HFFc6 (cell line): Measurements from ENCODE around the gene VIPR2. TPM values are rescaled to one million over a fixed set of nuclear protein-coding genes. Genes with fewer than 3 reads are reported as not detected.

ENCODE experiments used
- DNase-seq: peaks from one replicate; pipeline ENCODE4 v3.0.0-alpha.2; 2018
- H3K27ac Mint-ChIP-seq: 2 replicates; pipeline ENCODE4 v1.8.0; 2020; ENCODE audit warnings: mild to moderate bottlenecking, mixed read lengths
- H3K27me3 Mint-ChIP-seq: 2 replicates; pipeline ENCODE4 v1.8.0; 2021; ENCODE audit warnings: mild to moderate bottlenecking, moderate library complexity, mixed read lengths; ENCODE audit not compliant: insufficient read depth
- H3K36me3 Mint-ChIP-seq: 2 replicates; pipeline ENCODE4 v1.8.0; 2021; ENCODE audit warnings: low read depth, mixed read lengths
- H3K4me1 Mint-ChIP-seq: 2 replicates; pipeline ENCODE4 v1.8.0; 2020; ENCODE audit warnings: low read depth, mixed read lengths
- H3K4me3 Mint-ChIP-seq: 2 replicates; pipeline ENCODE4 v1.8.0; 2020; ENCODE audit warnings: mild to moderate bottlenecking, moderate library complexity, mixed read lengths
- H3K9me3 Mint-ChIP-seq: 2 replicates; pipeline ENCODE4 v1.8.0; 2020; ENCODE audit warnings: mild to moderate bottlenecking, mixed read lengths
- total RNA-seq, 6 experiments: library from RNA; stranded (reverse); fragmentation: NEBNext Ultra II Directional; extraction: Animal tissue kit (Norgen Biotek cat#: 25700); gene quantifications; 2 replicates in 1 of 6; 3 replicates in 5 of 6; pipeline ENCODE4 v1.2.3, GENCODE V29; 2021
- TF ChIP-seq, protein P1 (sequence below): fragments of 200-600 bp; sonication (generic); IDR thresholded peaks from 2 replicates; pipeline ENCODE4 v1.5.0; 2021; ENCODE audit warnings: antibody characterized with exemption, mild to moderate bottlenecking

Gene VIPR2
- total RNA-seq, 6 experiments from 2014 or later, result not detected

DNA sequence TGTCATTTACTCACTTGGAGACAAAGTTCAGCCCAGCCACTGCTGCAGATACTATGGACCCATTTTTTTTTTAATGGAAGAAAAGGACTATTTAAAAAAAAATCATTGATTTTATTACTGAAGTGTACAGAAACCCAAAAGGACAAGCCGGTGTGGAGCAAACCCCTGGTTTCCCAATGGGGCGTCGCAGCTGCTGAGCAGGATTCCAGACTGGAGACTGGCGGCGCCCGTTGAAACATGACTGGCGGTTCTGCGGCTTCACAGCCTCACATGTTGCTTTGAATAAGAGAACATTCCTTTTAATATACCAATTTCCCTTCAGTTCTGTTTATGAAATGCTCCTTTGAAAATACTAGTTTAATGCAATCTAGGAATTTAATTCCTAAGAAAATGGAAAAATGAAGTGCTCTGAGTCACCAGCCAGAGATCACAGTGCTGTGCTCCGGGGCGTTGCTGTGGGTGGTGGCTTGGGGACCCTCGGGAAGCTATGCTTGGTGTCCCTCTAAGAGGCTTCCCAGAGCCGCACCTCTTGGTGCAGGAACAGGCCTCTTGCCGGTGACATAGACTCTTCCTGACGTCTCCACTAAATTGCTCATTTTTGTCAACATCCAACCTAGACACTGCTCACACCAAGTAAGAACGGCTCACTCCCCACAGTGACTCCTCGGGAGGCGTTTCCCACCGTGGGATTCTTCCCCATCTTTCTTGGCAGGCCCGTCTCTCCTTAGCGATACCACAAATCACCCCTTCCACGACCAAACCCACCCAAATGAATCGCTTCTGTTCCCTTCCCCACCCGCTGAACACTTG lies 12.0 kb upstream of the VIPR2 start:
- no peak for DNase-seq
- no peaks in the 10 kb centered on the region for H3K4me1 Mint-ChIP-seq
- H3K4me3 Mint-ChIP-seq, result no peak overlapping the region
- H3K9me3 Mint-ChIP-seq, result peaks cover 65% of the 10 kb centered on the region
- TF ChIP-seq, protein P1, sequence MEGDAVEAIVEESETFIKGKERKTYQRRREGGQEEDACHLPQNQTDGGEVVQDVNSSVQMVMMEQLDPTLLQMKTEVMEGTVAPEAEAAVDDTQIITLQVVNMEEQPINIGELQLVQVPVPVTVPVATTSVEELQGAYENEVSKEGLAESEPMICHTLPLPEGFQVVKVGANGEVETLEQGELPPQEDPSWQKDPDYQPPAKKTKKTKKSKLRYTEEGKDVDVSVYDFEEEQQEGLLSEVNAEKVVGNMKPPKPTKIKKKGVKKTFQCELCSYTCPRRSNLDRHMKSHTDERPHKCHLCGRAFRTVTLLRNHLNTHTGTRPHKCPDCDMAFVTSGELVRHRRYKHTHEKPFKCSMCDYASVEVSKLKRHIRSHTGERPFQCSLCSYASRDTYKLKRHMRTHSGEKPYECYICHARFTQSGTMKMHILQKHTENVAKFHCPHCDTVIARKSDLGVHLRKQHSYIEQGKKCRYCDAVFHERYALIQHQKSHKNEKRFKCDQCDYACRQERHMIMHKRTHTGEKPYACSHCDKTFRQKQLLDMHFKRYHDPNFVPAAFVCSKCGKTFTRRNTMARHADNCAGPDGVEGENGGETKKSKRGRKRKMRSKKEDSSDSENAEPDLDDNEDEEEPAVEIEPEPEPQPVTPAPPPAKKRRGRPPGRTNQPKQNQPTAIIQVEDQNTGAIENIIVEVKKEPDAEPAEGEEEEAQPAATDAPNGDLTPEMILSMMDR, result no peak
- H3K27ac Mint-ChIP-seq, result no peak overlapping the region
- no peaks in the 10 kb centered on the region; the same call in 1 of the 2 replicates for H3K27me3 Mint-ChIP-seq
- peaks cover 5% of the 10 kb centered on the region; the same call in 1 of the 2 replicates for H3K36me3 Mint-ChIP-seq

- peaks cover 77% of the 10 kb centered on the region for H3K9me3 Mint-ChIP-seq
- H3K4me1 Mint-ChIP-seq, result no peaks in the 10 kb centered on the region
- no peak overlapping the region for H3K27ac Mint-ChIP-seq
- no peaks in the 10 kb centered on the region; the same call in 1 of the 2 replicates for H3K27me3 Mint-ChIP-seq
- H3K4me3 Mint-ChIP-seq, result no peak overlapping the region
- H3K36me3 Mint-ChIP-seq, result peaks cover 5% of the 10 kb centered on the region; the same call in 1 of the 2 replicates
- TF ChIP-seq, protein P1, result no peak
- no peak for DNase-seq
These were observed 10.7 kb upstream of the VIPR2 start for GRCh38 chr7:159155410-159155809.

DNA sequence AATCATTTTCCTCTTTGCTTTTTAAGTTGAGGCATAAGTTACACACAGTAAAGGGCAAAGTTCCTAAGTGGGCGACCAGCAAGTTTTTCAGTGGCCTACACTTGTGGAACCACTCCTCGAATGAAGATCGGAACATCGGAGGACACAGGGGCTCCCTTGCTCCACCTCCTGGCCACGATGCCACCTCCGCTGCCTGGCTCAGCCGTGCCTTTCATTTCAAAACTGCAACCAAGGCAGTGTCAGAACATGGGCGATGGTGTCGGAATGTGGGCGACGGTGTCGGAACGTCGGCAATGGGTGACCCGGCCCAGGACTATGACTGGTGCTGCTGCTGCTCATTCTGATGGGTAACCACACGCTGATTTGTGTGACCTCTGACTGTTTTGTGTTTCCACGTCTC lies 9.6 kb upstream of the VIPR2 start:
- no peaks in the 10 kb centered on the region; the same call in 1 of the 2 replicates for H3K27me3 Mint-ChIP-seq
- no peak for DNase-seq
- TF ChIP-seq, protein P1, result no peak
- peaks cover 5% of the 10 kb centered on the region; the same call in 1 of the 2 replicates for H3K36me3 Mint-ChIP-seq
- H3K9me3 Mint-ChIP-seq, result peaks cover 73% of the 10 kb centered on the region
- no peak overlapping the region for H3K4me3 Mint-ChIP-seq
- H3K4me1 Mint-ChIP-seq, result no peaks in the 10 kb centered on the region
- H3K27ac Mint-ChIP-seq, result no peak overlapping the region

DNA sequence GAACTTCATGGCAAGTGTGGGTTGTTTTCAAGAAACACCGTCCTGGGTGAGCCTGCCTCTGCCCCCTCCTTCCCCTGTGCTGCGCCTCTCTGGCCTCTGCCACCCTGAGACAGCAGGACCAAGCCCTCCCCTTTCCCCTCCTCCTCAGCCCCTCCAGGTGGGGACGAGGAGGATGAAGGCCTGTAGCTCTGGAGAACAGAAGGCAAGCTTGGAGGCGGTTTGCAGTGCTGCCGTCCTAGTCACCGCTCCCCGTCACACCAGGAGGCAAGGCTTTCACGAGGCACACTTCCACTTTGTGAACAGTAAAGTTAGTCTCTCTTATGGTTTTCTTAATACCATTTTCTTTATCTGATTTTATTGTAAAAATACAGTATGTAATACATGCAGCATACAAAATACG lies 8.8 kb upstream of the VIPR2 start:
- Mint-ChIP-seq H3K27me3 (no peaks in the 10 kb centered on the region; the same call in 1 of the 2 replicates), H3K4me3 (no peak overlapping the region), H3K4me1 (no peaks in the 10 kb centered on the region), H3K36me3 (peaks cover 5% of the 10 kb centered on the region; the same call in 1 of the 2 replicates), H3K9me3 (peaks cover 66% of the 10 kb centered on the region), H3K27ac (no peak overlapping the region)
- DNase-seq, result no peak
- TF ChIP-seq, protein P1, result no peak

DNA sequence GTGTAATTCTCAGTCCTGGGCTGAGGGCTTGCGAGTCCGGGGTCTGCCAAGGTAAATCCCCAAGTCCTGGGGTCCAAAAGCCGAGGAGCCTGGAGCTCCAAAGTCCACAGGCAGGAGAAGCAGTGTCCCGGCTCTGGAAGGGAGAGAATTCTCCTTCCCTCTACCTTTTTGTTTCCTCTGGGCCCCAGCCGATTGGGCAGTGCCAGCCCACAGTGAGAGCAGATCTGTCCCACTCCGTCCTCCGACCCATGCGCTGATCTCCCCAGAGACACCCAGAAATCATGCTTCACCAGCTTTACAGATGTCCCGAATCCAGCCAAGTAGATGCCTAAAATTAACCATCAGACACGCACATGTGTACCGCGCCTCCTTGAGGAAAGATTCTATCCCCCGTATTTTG lies 8.1 kb upstream of the VIPR2 start:
- no peaks in the 10 kb centered on the region; the same call in 1 of the 2 replicates for H3K27me3 Mint-ChIP-seq
- TF ChIP-seq, protein P1, result no peak
- peaks cover 5% of the 10 kb centered on the region; the same call in 1 of the 2 replicates for H3K36me3 Mint-ChIP-seq
- no peak overlapping the region for H3K4me3 Mint-ChIP-seq
- DNase-seq, result no peak
- H3K9me3 Mint-ChIP-seq, result peaks cover 59% of the 10 kb centered on the region
- H3K4me1 Mint-ChIP-seq, result no peaks in the 10 kb centered on the region
- H3K27ac Mint-ChIP-seq, result no peak overlapping the region
